Heart left ventricle (tissue), 16 donors: ENCODE data around the gene C22orf42. TPM values are rescaled to one million over a fixed set of nuclear protein-coding genes. Genes with fewer than 3 reads are reported as not detected.

ENCODE experiments used
- ATAC-seq, 4 donors: fragments of 200-7000 bp; cut with Tn5 transposase; one replicate each; pipeline ENCODE4 v1.9.1; 2020 to 2022; ENCODE audit warnings: moderate library complexity in 4 of 4, mild to moderate bottlenecking in 3 of 4, moderate number of reproducible peaks in 1 of 4
- DNase-seq, 5 donors: peaks; one replicate each; pipeline ENCODE4 v3.0.0-alpha.2; 2020
- H3K27ac ChIP-seq, 12 donors: fragments of 200-600 bp; sonication (generic) in 4 of 12; one replicate each; pipeline versions ENCODE4 v1.5.0 to v1.8.0; 2016 to 2022; ENCODE audit warnings: mild to moderate bottlenecking in 2 of 12
- H3K27me3 ChIP-seq, 9 donors: fragments of 200-600 bp; sonication (generic) in 2 of 9; one replicate each; pipeline versions ENCODE4 v1.5.1 to v1.8.0; 2016 to 2022; ENCODE audit warnings: mild to moderate bottlenecking in 3 of 9
- H3K36me3 ChIP-seq, 9 donors: fragments of 200-600 bp; sonication (generic) in 2 of 9; one replicate each; pipeline versions ENCODE4 v1.5.0 to v1.8.0; 2018 to 2022; ENCODE audit warnings: mild to moderate bottlenecking in 2 of 9
- H3K4me1 ChIP-seq, 12 donors: fragments of 200-600 bp; sonication (generic) in 4 of 12; one replicate each; pipeline versions ENCODE4 v1.5.0 to v1.8.0; 2016 to 2022; ENCODE audit warnings: mild to moderate bottlenecking in 3 of 12
- H3K4me3 ChIP-seq, 12 donors: fragments of 200-600 bp; sonication (generic) in 4 of 12; one replicate each; pipeline versions ENCODE4 v1.5.0 to v1.8.0; 2017 to 2022; ENCODE audit warnings: mild to moderate bottlenecking in 9 of 12, moderate library complexity in 4 of 12
- H3K9me3 ChIP-seq, 12 donors: fragments of 200-600 bp; sonication (generic) in 4 of 12; one replicate each; pipeline versions ENCODE4 v1.5.0 to v1.8.0; 2016 to 2022; ENCODE audit warnings: mild to moderate bottlenecking in 1 of 12
- CTCF ChIP-seq, 12 donors: fragments of 200-600 bp; sonication (generic) in 4 of 12; IDR thresholded peaks; one replicate each; pipeline versions ENCODE4 v1.5.0 to v1.8.0; 2018 to 2022; ENCODE audit warnings: antibody characterized with exemption in 12 of 12, mild to moderate bottlenecking in 5 of 12
- POLR2A ChIP-seq, 2 donors: fragments of 450-650 bp; IDR thresholded peaks; one replicate each; pipeline ENCODE4 v1.6.1; 2017; ENCODE audit warnings: antibody characterized with exemption in 2 of 2, mild to moderate bottlenecking in 2 of 2, moderate library complexity in 2 of 2
- WGBS, 4 donors: extraction: QIAGEN DNeasy Blood & Tissue Kit in 2 of 4; methylation state at CpG; one replicate each; pipeline versions ENCODE4 v1.1.5 to v1.1.7; 2013 to 2018; 5-methylcytosine and 5-hydroxymethylcytosine counted together
- intact Hi-C, 10 donors: fragments of 100-400 bp; cut with DNase I; formaldehyde crosslinking; loops; one replicate each; pipeline versions ENCODE4 v1.11.1 to v1.14.2; 2022
- polyA plus RNA-seq, 2 donors: library from polyadenylated mRNA; stranded (reverse); fragments of 200-250 nt; gene quantifications; one replicate each; pipeline ENCODE4 v1.2.3, GENCODE V29; 2013
- total RNA-seq, 9 donors: library from RNA; depleted of rRNA in 2 of 9; stranded (reverse); fragments of >200 nt in 2 of 9; fragmentation: NEBNext Ultra II Directional in 3 of 9; extraction: Animal tissue kit (Norgen Biotek cat#: 25700) in 3 of 9; gene quantifications; one replicate each; pipeline versions ENCODE4 v1.1.0 to v1.2.4, GENCODE V29; 2016 to 2023
- donor health status: ischemic (EF 13 %, LVEDD 7.1; RV severe dilation, severe dysfunction).
- donor health status: healthy with polysubstance abuse.
- donor health status: DM: no; HTN: yes; CAD: no.
- donor health status: DM: no; HTN: no; CAD: no.
- donor health status: ischemic (EF 25% LVEDD 6.9; RV normal size, moderate dysfunction).
- donor health status: ischemic (EF 25% LVEDD 5.7; RV mildly dilated, moderate dysfunction).
- donor health status: healthy.
- donor health status: DM: yes; HTN: yes; CAD: no.
- donor health status: ischemic (EF 35%, LVEDD 5.7; RV mildly dilated, moderate dysfunction).
- donor health status: nonischemic (EF 11% LVEDD 7.7; RV severe dilation, severe dysfunction).
- donor health status: DM: yes; HTN: yes; CAD: no.
- donor health status: PGD.
- donor health status: ischemic (EF 29% LVEDD 5.4; RV normal size, mild dysfunction).
- donor health status: nonischemic (EF 23%, LVEDD 6.1; RV moderate dilation, normal function).

The C22orf42 gene
- total and polyA plus RNA-seq, 11 donors = not detected

- no peak for DNase-seq
- Histone ChIP-seq H3K27me3 (peaks cover 0 to 7% (median 0%) of the 10 kb centered on the region in 9 donors), H3K36me3 (peaks cover 0 to 63% (median 9%) of the 10 kb centered on the region in 9 donors), H3K4me1 (no peaks in the 10 kb centered on the region), H3K4me3 (no peak overlapping the region), H3K27ac (no peak overlapping the region), H3K9me3 (no peaks in the 10 kb centered on the region)
- TF ChIP-seq CTCF (IDR thresholded peaks at IDR 0.05) = no peak
- no peak for TF ChIP-seq POLR2A (IDR thresholded peaks at IDR 0.05)
- no peak for ATAC-seq
- intact Hi-C loops = no loop called here
- 76 to 90% (median 82%) methylated on average over 2 of the region's 2 CpGs for WGBS, 4 donors
Observed at GRCh38 chr22:32112380-32112779, 46.7 kb downstream of the C22orf42 start.

DNA sequence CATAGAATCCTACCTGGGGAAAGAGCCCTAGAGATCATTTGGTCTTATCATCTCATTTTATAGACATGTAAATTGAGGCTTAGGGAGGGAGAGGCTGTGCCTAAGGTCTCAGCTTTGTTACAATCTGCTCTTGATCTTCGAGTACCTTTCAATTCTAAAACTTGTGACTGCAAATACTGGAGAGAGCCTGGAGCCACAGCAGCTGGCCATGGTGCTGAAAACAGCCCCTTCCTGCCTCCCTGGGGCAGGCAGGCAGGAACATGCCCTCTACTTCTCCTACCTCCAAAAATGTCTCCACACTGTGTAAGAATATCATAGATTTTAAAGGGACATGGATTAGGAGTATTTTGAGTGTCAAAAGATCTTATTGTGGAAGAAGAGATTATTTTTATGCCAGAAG is 52.2 kb downstream of the C22orf42 start:
- H3K36me3 ChIP-seq = peaks cover 0 to 87% (median 17%) of the 10 kb centered on the region in 9 donors
- TF ChIP-seq CTCF (IDR thresholded peaks at IDR 0.05) (no peak), POLR2A (IDR thresholded peaks at IDR 0.05) (no peak)
- 0 to 10% (median 2%) methylated on average over 1 of the region's 1 CpG for WGBS, 4 donors

DNA sequence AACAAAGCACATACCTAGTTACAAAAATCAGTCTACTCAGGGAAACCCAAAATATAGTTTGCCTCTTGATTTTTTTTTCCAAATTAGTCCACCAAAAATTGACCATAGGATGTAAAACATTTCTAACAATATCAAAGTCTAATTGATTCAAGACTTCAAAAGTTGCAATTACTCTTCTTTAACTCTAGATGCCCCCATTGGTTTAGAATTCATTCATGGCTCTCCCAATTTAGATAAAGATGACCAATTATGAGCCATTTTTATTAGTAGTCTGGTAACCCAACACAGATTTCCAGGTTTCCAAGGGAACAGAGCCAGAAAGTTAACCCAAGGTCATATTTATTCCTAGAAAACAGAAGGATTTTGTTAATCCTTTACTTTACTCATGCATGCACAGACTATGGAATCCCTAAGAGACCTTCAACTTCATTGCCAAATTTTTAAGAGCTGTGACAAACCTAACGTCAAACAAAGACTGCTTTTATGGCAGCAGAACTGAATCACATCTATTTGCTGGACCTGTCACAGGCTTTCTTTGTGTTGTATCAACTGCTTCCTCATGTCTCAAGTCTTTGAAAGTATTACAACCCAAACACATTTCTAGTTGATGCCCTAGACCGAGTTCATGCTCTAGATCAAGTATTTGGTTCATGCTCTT is 55.3 kb downstream of the C22orf42 start:
- no peaks in the 10 kb centered on the region for H3K27me3 ChIP-seq
- peaks cover 0 to 6% (median 0%) of the 10 kb centered on the region in 12 donors for H3K4me1 ChIP-seq
- no peak overlapping the region for H3K27ac ChIP-seq
- WGBS, 4 donors = 16 to 35% (median 28%) methylated on average over 2 of the region's 2 CpGs
- H3K9me3 ChIP-seq = no peaks in the 10 kb centered on the region
- DNase-seq (no peak), ATAC-seq (peak in 1 of 4 donors; percentile 14)
- H3K36me3 ChIP-seq = peaks cover 0 to 66% (median 8%) of the 10 kb centered on the region in 9 donors
- TF ChIP-seq POLR2A (IDR thresholded peaks at IDR 0.05) (no peak), CTCF (IDR thresholded peaks at IDR 0.05) (peak in 10 of 12 donors; percentile 17 to 54 (median 38))
- intact Hi-C loops = loop anchor here in 9 of 10 donors (5.0 to 10.0 kb wide), 5 partner anchors 104 to 369 kb away; partner anchors contain the start of genes FBXO7 (in 1 of the 9) and RFPL2 (in 1 of the 9)
- H3K4me3 ChIP-seq = no peak overlapping the region

More for the DNA sequence above, 52.2 kb downstream of the C22orf42 start:
- Histone ChIP-seq H3K4me3 (no peak overlapping the region), H3K27ac (no peak overlapping the region), H3K9me3 (no peaks in the 10 kb centered on the region), H3K27me3 (peaks cover 0 to 7% (median 0%) of the 10 kb centered on the region in 9 donors), H3K4me1 (peaks cover 0 to 3% (median 0%) of the 10 kb centered on the region in 12 donors)
- peak in 1 of 4 donors; percentile 37 for ATAC-seq
- intact Hi-C loops = loop anchor here in 4 of 10 donors (10.0 kb wide), 2 partner anchors 158 to 278 kb away; no protein-coding TSS in a partner anchor
- no peak for DNase-seq

DNA sequence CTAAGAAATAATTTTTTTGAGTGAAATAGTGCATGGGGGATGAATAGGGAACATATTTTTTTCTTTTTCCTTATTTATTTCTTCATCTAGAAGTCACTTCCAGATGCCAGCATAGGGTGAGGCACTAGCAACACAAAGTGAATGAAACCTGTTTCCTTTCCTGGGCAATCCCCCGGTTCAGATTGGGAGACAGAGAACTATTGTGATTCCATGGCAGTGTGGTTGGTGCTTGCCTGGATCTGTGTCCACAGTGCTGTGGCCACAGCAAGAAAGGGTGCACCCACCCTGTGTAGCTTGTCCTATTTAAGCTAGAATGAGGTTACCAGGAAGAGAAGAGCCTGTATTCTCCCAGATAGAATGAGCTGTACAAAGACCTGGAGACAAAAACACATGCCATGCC is 58.4 kb downstream of the C22orf42 start:
- Histone ChIP-seq H3K36me3 (peaks cover 0 to 50% (median under 1%) of the 10 kb centered on the region in 9 donors), H3K4me1 (peaks cover 0 to 24% (median 5%) of the 10 kb centered on the region in 12 donors)
- WGBS, 4 donors = 25 to 57% (median 50%) methylated on average over 1 of the region's 1 CpG

More for the DNA sequence above, 58.4 kb downstream of the C22orf42 start:
- ATAC-seq (no peak), DNase-seq (no peak)
- Histone ChIP-seq H3K9me3 (no peaks in the 10 kb centered on the region), H3K4me3 (no peak overlapping the region), H3K27me3 (no peaks in the 10 kb centered on the region), H3K27ac (no peak overlapping the region)
- intact Hi-C loops = loop anchor here in 9 of 10 donors (5.0 to 10.0 kb wide), 5 partner anchors 107 to 372 kb away; partner anchors contain the start of genes FBXO7 (in 1 of the 9) and RFPL2 (in 1 of the 9)
- no peak for TF ChIP-seq POLR2A (IDR thresholded peaks at IDR 0.05)
- no peak for TF ChIP-seq CTCF (IDR thresholded peaks at IDR 0.05)
